ENCODE data around the gene GCAT. TPM values are rescaled to one million over a fixed set of nuclear protein-coding genes. Genes with fewer than 3 reads are reported as not detected.

The GCAT gene
- total and polyA plus RNA-seq, 2 of the 13 experiments (the other 11 are each of a cell fraction or from before 2014, with no cell fraction given) = 28.0 to 50.3 TPM

DNA sequence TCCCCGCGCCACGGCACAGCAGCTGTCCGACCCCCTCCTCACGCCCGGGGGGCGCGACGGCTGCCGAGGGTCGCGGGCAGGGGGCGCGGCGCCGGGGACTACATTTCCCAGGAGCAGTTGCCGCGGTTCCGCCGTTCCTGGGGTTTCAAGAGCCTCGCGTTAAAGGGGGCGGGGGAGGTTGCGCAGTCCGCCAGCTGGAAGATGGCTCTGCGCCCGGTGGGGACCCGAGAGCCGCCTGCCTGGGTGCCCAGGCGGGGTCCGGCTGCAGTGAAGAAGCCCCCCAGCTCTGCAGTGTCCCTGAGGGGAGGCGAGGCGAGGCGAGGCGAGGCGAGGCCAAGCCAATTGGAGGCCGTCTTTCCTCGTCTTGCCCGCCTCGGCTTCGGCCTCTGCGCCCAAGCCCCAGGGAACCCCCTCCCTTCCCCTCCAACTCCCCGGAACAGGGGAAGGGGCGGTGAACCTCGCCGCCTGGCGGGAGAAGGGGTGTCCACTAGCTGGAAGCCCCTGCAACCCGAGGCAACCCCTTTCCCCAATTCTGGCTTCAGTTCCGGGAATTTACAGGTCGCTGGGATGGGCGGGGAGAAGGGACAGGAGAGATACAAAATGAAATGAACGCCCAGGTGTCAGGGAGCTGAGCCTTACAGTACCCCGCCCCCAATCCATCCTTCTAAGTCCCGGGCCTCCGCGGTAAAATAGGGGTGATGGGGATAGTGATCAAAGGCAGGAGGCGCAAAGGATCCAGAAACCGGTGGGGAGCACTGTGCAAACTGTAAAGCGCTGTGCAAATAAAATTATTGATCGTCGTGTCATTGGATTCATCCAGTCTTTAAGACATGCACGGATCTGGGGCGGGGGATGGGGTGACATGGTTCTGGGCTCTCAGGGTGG is 5.2 kb upstream of the GCAT start (continued):
- TF ChIP-seq, protein P1, sequence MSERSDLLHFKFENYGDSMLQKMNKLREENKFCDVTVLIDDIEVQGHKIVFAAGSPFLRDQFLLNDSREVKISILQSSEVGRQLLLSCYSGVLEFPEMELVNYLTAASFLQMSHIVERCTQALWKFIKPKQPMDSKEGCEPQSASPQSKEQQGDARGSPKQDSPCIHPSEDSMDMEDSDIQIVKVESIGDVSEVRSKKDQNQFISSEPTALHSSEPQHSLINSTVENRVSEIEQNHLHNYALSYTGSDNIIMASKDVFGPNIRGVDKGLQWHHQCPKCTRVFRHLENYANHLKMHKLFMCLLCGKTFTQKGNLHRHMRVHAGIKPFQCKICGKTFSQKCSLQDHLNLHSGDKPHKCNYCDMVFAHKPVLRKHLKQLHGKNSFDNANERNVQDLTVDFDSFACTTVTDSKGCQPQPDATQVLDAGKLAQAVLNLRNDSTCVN (CRISPR knock-in tag; IDR thresholded peaks at IDR 0.05; ENCODE audit: borderline replicate concordance) = no peak; the same call in 1 of the 2 replicates
- TF ChIP-seq GFI1 (CRISPR knock-in tag; IDR thresholded peaks at IDR 0.05; ENCODE audit: borderline replicate concordance) = 0 out of 2 replicates have a peak, but pooled peaks have one; percentile 4
- TF ChIP-seq CENPT (CRISPR knock-in tag; IDR thresholded peaks at IDR 0.05; ENCODE audit: low read depth) = no peak
- no peak; the same call in 1 of the 2 replicates for TF ChIP-seq ZNF605 (CRISPR knock-in tag; IDR thresholded peaks at IDR 0.05)
- TF ChIP-seq, protein P2, sequence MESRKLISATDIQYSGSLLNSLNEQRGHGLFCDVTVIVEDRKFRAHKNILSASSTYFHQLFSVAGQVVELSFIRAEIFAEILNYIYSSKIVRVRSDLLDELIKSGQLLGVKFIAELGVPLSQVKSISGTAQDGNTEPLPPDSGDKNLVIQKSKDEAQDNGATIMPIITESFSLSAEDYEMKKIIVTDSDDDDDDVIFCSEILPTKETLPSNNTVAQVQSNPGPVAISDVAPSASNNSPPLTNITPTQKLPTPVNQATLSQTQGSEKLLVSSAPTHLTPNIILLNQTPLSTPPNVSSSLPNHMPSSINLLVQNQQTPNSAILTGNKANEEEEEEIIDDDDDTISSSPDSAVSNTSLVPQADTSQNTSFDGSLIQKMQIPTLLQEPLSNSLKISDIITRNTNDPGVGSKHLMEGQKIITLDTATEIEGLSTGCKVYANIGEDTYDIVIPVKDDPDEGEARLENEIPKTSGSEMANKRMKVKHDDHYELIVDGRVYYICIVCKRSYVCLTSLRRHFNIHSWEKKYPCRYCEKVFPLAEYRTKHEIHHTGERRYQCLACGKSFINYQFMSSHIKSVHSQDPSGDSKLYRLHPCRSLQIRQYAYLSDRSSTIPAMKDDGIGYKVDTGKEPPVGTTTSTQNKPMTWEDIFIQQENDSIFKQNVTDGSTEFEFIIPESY (CRISPR knock-in tag; IDR thresholded peaks at IDR 0.05) = no peak
- no peak for TF ChIP-seq SIX4 (CRISPR knock-in tag; IDR thresholded peaks at IDR 0.05)
- TF ChIP-seq, protein P3, sequence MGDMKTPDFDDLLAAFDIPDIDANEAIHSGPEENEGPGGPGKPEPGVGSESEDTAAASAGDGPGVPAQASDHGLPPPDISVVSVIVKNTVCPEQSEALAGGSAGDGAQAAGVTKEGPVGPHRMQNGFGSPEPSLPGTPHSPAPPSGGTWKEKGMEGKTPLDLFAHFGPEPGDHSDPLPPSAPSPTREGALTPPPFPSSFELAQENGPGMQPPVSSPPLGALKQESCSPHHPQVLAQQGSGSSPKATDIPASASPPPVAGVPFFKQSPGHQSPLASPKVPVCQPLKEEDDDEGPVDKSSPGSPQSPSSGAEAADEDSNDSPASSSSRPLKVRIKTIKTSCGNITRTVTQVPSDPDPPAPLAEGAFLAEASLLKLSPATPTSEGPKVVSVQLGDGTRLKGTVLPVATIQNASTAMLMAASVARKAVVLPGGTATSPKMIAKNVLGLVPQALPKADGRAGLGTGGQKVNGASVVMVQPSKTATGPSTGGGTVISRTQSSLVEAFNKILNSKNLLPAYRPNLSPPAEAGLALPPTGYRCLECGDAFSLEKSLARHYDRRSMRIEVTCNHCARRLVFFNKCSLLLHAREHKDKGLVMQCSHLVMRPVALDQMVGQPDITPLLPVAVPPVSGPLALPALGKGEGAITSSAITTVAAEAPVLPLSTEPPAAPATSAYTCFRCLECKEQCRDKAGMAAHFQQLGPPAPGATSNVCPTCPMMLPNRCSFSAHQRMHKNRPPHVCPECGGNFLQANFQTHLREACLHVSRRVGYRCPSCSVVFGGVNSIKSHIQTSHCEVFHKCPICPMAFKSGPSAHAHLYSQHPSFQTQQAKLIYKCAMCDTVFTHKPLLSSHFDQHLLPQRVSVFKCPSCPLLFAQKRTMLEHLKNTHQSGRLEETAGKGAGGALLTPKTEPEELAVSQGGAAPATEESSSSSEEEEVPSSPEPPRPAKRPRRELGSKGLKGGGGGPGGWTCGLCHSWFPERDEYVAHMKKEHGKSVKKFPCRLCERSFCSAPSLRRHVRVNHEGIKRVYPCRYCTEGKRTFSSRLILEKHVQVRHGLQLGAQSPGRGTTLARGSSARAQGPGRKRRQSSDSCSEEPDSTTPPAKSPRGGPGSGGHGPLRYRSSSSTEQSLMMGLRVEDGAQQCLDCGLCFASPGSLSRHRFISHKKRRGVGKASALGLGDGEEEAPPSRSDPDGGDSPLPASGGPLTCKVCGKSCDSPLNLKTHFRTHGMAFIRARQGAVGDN (CRISPR knock-in tag; IDR thresholded peaks at IDR 0.05) = peak; percentile 81
- peak; percentile 88 for TF ChIP-seq HNRNPK (IDR thresholded peaks at IDR 0.05; ENCODE audit: low read depth, low read length, poor library complexity, severe bottlenecking)
- TF ChIP-seq ZNF430 (CRISPR knock-in tag; IDR thresholded peaks at IDR 0.05) = no peak
- peak; percentile 72; the same call in 1 of the 2 replicates for TF ChIP-seq HCFC1 (IDR thresholded peaks at IDR 0.05; ENCODE audit: low read depth, low read length)
- TF ChIP-seq POLR2G (IDR thresholded peaks at IDR 0.05; ENCODE audit: low read depth, low read length) = 0 out of 2 replicates have a peak, but pooled peaks have one; percentile 21
- no peak for TF ChIP-seq ATAD3A (CRISPR knock-in tag; IDR thresholded peaks at IDR 0.05)
- no peak for TF ChIP-seq TEAD2 (CRISPR knock-in tag; IDR thresholded peaks at IDR 0.05)
- TF ChIP-seq SUZ12 (IDR thresholded peaks at IDR 0.05; ENCODE audit: low read depth, low read length) = peak; percentile 36; the same call in 1 of the 2 replicates
- TF ChIP-seq CEBPG (CRISPR knock-in tag; IDR thresholded peaks at IDR 0.05) = peak; percentile 74
- TF ChIP-seq XRCC5 (optimal IDR thresholded peaks at IDR 0.05; ENCODE audit: low read length) = peak; percentile 46
- TF ChIP-seq RFX1 (IDR thresholded peaks at IDR 0.05) = no peak
- peak; percentile 92 for TF ChIP-seq RBFOX2 (IDR thresholded peaks at IDR 0.05; ENCODE audit: low read depth, low read length)
- peak; percentile 23; the same call in 1 of the 2 replicates for TF ChIP-seq ZFX (CRISPR knock-in tag; IDR thresholded peaks at IDR 0.05; ENCODE audit: low read depth)
- TF ChIP-seq CBFB (CRISPR knock-in tag; IDR thresholded peaks at IDR 0.05) = peak; percentile 62; the same call in 1 of the 2 replicates
- TF ChIP-seq ZBTB7A (CRISPR knock-in tag; IDR thresholded peaks at IDR 0.05) = peak; percentile 96
- TF ChIP-seq NRL (CRISPR knock-in tag; IDR thresholded peaks at IDR 0.05; ENCODE audit: borderline replicate concordance) = peak; percentile 67; the same call in 1 of the 2 replicates
- peak; percentile 78; the same call in 1 of the 2 replicates for TF ChIP-seq SIN3A (IDR thresholded peaks at IDR 0.05; ENCODE audit: borderline replicate concordance, low read depth, low read length)
